GM19463 (cell line): ENCODE measurements around the gene TMEM181.

Experiments
- ATAC-seq: cut with Tn5 transposase; IDR thresholded peaks from one replicate; pipeline ENCODE4 v1.9.1; 2021; ENCODE audit warnings: mild to moderate bottlenecking, moderate library complexity; ENCODE audit not compliant: unreplicated experiment

TMEM181 gene

DNA sequence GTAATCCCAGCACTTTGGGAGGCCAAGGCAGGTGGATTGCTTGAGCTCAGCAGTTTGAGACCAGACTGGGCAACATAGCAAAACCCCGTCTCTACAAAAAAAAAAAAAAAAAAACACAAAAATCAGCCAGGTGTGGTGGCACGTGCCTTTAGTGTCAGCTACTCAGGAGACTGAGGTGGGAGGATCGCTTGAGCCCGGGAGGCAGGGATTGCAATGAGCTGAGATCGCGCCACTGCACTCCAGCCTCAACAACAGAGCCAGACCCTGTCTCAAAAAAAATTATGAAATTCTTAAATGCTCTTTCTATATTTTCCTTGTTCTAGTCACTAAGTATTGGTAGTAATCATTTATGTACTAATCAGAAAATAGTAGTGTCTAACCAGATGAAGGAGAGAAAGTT, 120.6 kb downstream of the TMEM181 start:
- no peak for ATAC-seq

DNA sequence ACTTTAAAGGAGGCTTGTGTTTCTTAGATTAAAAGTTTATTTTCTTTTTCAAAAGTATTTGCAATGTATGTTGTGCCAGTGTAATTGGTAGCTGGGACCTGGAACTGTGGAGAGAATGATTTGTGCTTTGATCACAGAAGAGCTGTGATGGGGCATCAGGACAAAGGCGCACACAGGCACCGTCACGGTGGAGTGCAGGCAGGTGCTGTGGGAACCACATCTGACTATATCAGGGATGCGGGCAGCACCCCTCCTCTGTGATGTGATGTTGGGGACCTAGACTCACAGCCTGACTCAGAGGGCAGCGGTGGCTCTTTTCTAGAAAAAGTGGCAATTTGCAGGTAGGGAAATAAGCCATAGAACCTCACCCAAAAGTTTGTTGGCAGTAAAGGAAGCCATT, 124.4 kb downstream of the TMEM181 start:
- no peak for ATAC-seq

DNA sequence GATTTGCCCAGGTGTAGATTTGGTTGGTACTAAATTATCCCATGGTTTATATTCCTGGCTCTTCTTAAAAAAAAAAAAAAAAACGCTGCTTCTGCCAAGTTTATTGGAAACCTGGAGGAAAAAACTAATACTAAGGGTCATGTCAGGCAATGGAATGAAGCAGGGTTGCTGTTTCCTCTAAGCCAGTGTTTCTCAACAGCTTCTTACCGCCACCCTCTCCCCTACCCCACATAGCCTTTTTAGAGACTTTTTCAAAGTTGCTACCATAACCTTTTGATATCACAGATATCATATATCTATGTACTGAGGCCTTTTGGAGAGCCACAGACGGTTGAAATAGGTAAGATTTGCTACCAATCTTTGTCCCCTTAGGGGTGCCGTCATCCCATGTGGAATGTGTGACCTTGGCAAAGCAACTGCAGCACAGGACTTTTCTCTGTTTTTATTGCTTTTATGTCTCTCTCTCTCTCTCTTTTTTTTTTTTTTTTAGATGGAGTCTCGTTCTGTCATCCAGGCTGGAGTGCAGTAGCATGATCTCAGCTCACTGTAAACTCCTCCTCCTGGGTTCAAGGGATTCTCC, 124.9 kb downstream of the TMEM181 start:
- no peak for ATAC-seq
